Muscle layer of duodenum (tissue), 2 donors: ENCODE data around the gene ZNF134.

Source experiments
- H3K27ac ChIP-seq: one replicate; pipeline ENCODE4 v1.7.0; 2013; ENCODE audit warnings: mild to moderate bottlenecking, low read length
- H3K27me3 ChIP-seq: one replicate; pipeline ENCODE4 v1.7.0; 2013; ENCODE audit warnings: low read depth, mild to moderate bottlenecking, control low read depth, low read length
- H3K36me3 ChIP-seq, 2 donors: one replicate each; pipeline ENCODE4 v1.7.0; 2013; ENCODE audit warnings: low read length in 2 of 2, control low read depth in 1 of 2, mild to moderate bottlenecking in 1 of 2; ENCODE audit not compliant: insufficient read depth in 2 of 2, control insufficient read depth in 1 of 2
- H3K4me1 ChIP-seq, 2 donors: one replicate each; pipeline ENCODE4 v1.7.0; 2013; ENCODE audit warnings: low read length in 2 of 2, mild to moderate bottlenecking in 2 of 2, control low read depth in 1 of 2, moderate library complexity in 1 of 2; ENCODE audit not compliant: insufficient read depth in 2 of 2, control insufficient read depth in 1 of 2
- H3K4me3 ChIP-seq, 2 donors: one replicate each; pipeline ENCODE4 v1.7.0; 2013; ENCODE audit warnings: low read length in 2 of 2, low read depth in 1 of 2, mild to moderate bottlenecking in 1 of 2
- H3K9me3 ChIP-seq, 2 donors: one replicate each; pipeline ENCODE4 v1.7.0; 2013; ENCODE audit warnings: low read length in 2 of 2, control low read depth in 1 of 2, mild to moderate bottlenecking in 1 of 2; ENCODE audit not compliant: control insufficient read depth in 1 of 2
- donor health status: healthy.

The ZNF134 gene

DNA sequence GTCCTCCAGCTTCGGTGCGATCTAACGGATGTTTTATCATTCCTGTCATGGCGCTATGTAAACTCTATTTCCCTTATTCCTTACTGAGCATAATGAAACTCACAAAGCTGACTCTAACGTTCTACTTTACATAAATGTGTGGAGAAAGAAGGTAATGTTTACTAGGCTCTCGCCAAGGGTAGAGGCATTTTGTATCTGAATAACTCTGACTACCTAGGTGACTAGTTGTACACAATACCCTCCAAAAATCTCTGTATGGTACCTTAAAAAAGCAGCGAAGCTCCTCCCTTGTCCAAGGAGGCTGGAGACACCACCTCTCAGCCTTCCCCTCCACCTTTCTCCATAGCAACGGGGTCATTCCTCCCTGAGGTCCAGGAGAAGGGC, 14.7 kb upstream of the ZNF134 start:
- H3K4me3 ChIP-seq: peak overlapping the region; percentile 70 to 93
- H3K9me3 ChIP-seq: peaks cover 10 to 30% of the 10 kb centered on the region in 2 donors
- no peak overlapping the region for H3K27ac ChIP-seq
- H3K36me3 ChIP-seq: peaks cover 3 to 30% of the 10 kb centered on the region in 2 donors
- peaks cover 4 to 14% of the 10 kb centered on the region in 2 donors for H3K4me1 ChIP-seq
- no peaks in the 10 kb centered on the region for H3K27me3 ChIP-seq

DNA sequence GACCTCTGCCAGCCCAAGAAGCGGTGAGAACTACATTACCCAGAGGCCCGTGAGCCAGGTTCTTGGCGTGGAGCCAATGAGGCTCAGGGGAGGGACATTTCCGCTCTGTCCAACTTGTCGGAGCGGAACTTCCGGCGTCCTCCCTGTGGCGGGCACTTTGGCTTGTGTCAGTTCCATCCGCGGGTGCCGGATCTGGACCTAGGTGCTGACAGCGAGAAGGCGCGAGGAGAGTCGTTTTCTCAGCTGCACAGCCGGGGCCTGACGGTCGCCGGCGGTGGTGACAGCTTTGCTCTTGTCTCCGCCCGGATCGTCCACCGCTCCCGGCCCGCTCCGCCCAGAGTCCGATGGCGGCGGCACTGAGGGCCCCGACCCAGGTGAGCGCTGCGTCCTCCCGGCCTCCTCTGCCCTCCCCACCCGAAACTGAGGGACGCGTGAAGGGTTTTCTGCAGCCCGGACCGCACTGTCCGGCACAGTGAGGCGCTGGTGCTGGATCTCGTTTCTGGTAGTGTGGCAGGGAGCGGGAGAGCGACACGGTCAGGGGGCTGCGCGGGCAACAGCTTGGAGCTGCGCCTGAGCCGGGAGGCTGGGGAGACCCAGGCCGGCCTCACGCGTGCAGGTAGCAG, 14.2 kb upstream of the ZNF134 start, which contains the start of gene ZNF530:
TSS of gene ZNF530 (plus strand) at position 125 of the 623 bp plus-strand sequence. CDS start 4,461 bp downstream, outside the sequence.
- H3K27me3 ChIP-seq: no peaks in the 10 kb centered on the region
- peaks cover 15 to 31% of the 10 kb centered on the region in 2 donors for H3K9me3 ChIP-seq
- peak within 1 kb of the TSS; percentile 70 to 93 for H3K4me3 ChIP-seq
- H3K36me3 ChIP-seq: peaks cover 8 to 35% of the 10 kb centered on the region in 2 donors
- H3K27ac ChIP-seq: no peak within 1 kb of the TSS
- H3K4me1 ChIP-seq: peaks cover 4 to 14% of the 10 kb centered on the region in 2 donors

DNA sequence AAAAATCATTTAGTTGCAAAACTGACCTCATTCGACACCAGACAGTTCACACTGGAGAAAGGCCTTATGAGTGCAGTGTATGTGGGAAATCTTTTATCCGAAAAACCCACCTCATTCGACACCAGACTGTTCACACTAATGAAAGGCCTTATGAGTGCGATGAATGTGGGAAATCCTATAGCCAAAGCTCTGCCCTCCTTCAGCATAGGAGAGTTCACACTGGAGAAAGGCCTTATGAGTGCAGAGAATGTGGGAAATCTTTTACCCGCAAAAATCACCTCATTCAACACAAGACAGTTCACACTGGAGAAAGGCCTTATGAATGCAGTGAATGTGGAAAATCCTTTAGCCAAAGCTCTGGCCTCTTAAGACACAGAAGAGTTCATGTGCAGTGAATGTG, 7.1 kb upstream of the ZNF134 start:
- Histone ChIP-seq H3K4me3 (peak overlapping the region in 1 of 2 donors; percentile 45), H3K27me3 (no peaks in the 10 kb centered on the region), H3K4me1 (no peaks in the 10 kb centered on the region), H3K27ac (no peak overlapping the region), H3K36me3 (peaks cover 26 to 66% of the 10 kb centered on the region in 2 donors), H3K9me3 (peaks cover 49 to 65% of the 10 kb centered on the region in 2 donors)

DNA sequence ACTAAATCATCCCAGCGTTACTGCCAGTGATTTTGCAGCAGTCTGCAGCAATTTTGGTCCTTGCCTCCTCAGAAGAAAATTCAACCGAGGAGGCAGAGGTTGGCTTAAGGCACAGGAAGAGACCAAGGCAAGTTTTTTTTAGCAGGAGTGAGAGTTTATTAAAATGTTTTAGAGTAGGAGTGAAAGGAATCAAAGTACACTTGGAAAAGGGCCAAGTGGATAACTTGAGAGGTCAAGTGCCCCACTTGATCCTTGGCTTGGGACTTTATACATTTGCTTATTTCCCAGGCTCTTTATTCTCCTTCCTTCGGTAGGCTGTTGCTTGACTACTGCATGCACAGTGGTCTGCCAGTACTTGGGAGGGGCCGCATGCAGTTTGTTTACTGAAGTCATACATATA, 2.9 kb upstream of the ZNF134 start:
- peak overlapping the region in 1 of 2 donors; percentile 11 for H3K4me3 ChIP-seq
- no peaks in the 10 kb centered on the region for H3K27me3 ChIP-seq
- no peak overlapping the region for H3K27ac ChIP-seq
- peaks cover 33 to 44% of the 10 kb centered on the region in 2 donors for H3K9me3 ChIP-seq
- H3K36me3 ChIP-seq: peaks cover 10 to 36% of the 10 kb centered on the region in 2 donors
- peaks cover 0 to 8% of the 10 kb centered on the region in 2 donors for H3K4me1 ChIP-seq

DNA sequence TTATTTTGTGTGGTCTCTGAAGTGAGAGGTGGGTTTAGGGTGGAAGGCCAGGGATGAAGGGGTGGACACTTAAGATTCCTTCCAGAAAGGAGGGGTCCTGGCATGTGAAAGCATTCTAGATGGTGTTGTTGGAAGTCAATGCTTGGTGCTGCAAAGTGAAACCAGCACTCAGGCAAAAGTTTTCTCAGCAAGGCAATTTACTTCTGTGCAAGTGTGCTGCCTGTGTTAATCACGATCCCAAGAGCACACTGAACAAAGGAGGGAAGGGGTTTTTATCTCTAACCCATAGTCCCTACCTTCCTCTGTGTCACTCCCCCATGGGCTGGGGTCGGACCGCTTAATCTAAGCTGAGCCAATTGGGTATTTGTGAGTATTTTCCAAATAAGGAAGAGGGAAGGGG, 1.3 kb downstream of the ZNF134 start:
- H3K36me3 ChIP-seq: peaks cover 46 to 53% of the 10 kb centered on the region in 2 donors
- H3K27me3 ChIP-seq: no peaks in the 10 kb centered on the region
- no peak overlapping the region for H3K27ac ChIP-seq
- peaks cover 53 to 62% of the 10 kb centered on the region in 2 donors for H3K9me3 ChIP-seq
- peaks cover 0 to 8% of the 10 kb centered on the region in 2 donors for H3K4me1 ChIP-seq
- peak overlapping the region; percentile 90 to 99 for H3K4me3 ChIP-seq

DNA sequence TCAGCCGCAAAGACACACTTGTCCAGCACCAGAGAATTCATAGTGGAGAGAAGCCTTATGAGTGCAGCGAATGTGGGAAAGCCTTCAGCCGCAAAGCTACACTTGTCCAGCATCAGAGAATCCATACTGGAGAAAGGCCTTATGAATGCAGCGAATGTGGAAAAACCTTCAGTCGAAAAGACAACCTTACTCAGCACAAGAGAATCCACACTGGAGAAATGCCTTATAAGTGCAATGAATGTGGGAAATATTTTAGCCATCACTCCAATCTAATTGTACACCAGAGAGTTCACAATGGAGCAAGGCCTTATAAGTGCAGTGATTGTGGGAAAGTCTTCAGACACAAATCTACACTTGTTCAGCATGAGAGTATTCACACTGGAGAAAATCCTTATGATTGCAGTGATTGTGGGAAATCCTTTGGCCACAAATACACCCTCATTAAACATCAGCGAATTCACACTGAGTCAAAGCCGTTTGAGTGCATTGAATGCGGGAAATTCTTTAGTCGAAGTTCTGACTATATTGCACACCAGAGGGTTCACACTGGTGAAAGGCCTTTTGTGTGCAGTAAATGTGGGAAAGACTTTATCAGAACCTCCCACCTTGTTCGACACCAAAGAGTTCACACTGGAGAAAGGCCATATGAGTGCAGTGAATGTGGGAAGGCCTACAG, 6.8 kb downstream of the ZNF134 start:
- Histone ChIP-seq H3K27me3 (no peaks in the 10 kb centered on the region), H3K36me3 (peaks cover 68 to 94% of the 10 kb centered on the region in 2 donors), H3K4me1 (no peaks in the 10 kb centered on the region), H3K4me3 (peak overlapping the region; percentile 47 to 99), H3K9me3 (peaks cover 85 to 96% of the 10 kb centered on the region in 2 donors), H3K27ac (no peak overlapping the region)

DNA sequence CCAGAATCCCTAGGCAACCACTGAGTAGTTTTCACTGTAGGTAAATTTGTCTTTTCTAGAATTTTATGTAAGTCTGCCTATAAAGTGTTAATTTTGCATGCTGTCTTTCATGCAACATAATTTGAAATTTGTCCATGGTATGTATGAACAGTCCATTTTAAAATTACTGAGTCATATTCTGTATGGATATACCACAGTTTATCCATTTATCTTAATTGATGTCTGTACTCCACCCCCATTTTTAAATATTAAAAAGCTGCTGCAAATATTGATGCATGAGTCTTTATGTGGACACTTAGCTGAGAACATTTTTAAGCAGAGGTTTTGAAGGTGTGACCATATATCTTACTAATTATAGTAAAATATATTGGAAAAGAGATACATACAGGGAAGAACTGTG, 9.0 kb downstream of the ZNF134 start:
- Histone ChIP-seq H3K4me3 (peak overlapping the region in 1 of 2 donors; percentile 99), H3K9me3 (peaks cover 65 to 87% of the 10 kb centered on the region in 2 donors), H3K27me3 (no peaks in the 10 kb centered on the region), H3K27ac (no peak overlapping the region), H3K36me3 (peaks cover 45 to 71% of the 10 kb centered on the region in 2 donors), H3K4me1 (no peaks in the 10 kb centered on the region)

DNA sequence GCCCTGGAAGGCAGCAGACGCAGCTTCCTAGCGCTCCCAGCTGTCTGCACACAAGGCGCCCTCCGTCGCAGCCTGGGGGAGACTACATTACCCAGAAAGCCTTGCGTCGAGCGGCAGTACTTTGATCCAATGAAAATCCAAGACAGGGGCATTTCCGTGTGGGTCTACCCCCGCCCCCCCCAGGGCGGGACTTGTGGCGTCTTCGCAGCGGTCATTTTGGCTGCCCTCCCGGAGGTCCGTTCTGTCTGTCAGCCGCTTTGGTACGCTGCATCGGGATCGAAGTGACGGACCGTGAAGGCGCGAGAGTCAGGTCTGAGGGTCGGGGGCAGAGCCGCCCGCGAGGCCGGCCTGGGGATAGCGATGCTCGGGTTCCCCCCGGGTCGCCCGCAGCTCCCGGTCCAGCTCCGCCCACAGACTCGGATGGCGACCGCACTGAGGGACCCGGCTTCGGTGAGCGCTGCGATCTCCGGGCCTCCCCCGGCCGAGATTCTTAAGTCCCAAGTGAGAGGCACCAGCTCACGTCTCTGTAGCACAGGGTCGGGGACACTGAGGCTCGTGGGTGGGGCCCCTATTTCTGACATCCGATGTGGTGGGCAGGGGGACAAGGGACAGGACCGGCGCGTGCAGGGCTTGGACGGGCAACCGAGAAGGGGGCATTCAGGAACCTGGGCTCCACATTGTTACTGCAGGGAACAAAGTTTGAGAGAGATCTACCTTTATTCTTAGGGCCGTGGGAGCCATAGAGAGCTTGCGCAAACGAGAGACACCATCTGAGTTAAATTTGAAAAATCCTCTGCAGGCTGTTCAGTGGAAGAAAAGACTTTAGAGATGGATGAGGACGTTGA, 19.2 kb downstream of the ZNF134 start, which contains the start of gene ZNF211:
TSS of gene ZNF211 (plus strand) at position 182 of the 845 bp plus-strand sequence. CDS start at position 361, 179 bp downstream.
- peaks cover 10 to 49% of the 10 kb centered on the region in 2 donors for H3K36me3 ChIP-seq
- H3K27me3 ChIP-seq: no peaks in the 10 kb centered on the region
- peaks cover 4 to 11% of the 10 kb centered on the region in 2 donors for H3K4me1 ChIP-seq
- peak within 1 kb of the TSS; percentile 75 to 89 for H3K4me3 ChIP-seq
- peaks cover 9 to 33% of the 10 kb centered on the region in 2 donors for H3K9me3 ChIP-seq
- peak within 1 kb of the TSS; percentile 30 for H3K27ac ChIP-seq

DNA sequence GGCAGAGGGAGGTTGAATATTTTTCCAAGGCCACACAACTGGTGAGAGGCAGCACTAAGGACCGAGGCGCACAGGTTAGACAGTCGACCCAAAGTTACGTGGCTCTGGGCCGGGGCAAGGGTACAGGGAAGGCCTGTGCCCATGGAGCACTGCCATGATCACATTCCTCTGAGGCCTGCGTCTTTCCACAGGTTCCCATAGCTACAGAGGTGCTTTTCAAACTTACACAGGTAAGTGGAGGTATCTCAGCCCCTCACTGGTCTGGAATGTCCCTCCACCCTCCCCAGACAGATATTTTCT, 19.7 kb downstream of the ZNF134 start:
- H3K4me3 ChIP-seq: peak overlapping the region; percentile 75 to 89
- H3K4me1 ChIP-seq: peaks cover 4 to 11% of the 10 kb centered on the region in 2 donors
- peaks cover 13 to 34% of the 10 kb centered on the region in 2 donors for H3K9me3 ChIP-seq
- H3K36me3 ChIP-seq: peaks cover 10 to 54% of the 10 kb centered on the region in 2 donors
- no peaks in the 10 kb centered on the region for H3K27me3 ChIP-seq
- H3K27ac ChIP-seq: no peak overlapping the region

DNA sequence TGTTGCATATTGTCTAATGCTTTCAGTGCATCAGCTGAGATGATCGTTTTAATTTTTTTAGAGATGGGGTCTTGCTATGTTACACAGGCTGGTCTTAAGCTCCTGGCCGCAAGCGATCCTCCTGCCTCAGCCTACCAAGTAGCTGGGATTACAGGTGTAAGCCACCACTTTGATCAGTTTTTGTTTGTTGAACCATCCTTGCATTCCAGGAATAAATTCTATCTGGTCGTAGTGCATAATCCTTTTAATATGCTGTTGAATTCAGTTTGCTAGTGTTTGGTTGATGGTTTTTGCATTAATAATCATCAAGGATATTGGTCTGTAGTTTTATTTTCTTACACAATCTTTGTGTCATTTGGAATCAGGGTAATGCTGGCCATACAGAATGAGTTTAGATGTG, 23.3 kb downstream of the ZNF134 start:
- peaks cover 46 to 63% of the 10 kb centered on the region in 2 donors for H3K9me3 ChIP-seq
- peak overlapping the region; percentile 12 to 54 for H3K4me3 ChIP-seq
- H3K27me3 ChIP-seq: no peaks in the 10 kb centered on the region
- no peak overlapping the region for H3K27ac ChIP-seq
- H3K36me3 ChIP-seq: peaks cover 39 to 76% of the 10 kb centered on the region in 2 donors
- peaks cover 4 to 11% of the 10 kb centered on the region in 2 donors for H3K4me1 ChIP-seq
